HG03565 (cell line): ENCODE measurements around the gene HLA-G.

Experiments
- ATAC-seq: cut with Tn5 transposase; IDR thresholded peaks from one replicate; pipeline ENCODE4 v1.9.1; 2021; ENCODE audit warnings: mild to moderate bottlenecking, moderate library complexity; ENCODE audit not compliant: unreplicated experiment

HLA-G gene

DNA sequence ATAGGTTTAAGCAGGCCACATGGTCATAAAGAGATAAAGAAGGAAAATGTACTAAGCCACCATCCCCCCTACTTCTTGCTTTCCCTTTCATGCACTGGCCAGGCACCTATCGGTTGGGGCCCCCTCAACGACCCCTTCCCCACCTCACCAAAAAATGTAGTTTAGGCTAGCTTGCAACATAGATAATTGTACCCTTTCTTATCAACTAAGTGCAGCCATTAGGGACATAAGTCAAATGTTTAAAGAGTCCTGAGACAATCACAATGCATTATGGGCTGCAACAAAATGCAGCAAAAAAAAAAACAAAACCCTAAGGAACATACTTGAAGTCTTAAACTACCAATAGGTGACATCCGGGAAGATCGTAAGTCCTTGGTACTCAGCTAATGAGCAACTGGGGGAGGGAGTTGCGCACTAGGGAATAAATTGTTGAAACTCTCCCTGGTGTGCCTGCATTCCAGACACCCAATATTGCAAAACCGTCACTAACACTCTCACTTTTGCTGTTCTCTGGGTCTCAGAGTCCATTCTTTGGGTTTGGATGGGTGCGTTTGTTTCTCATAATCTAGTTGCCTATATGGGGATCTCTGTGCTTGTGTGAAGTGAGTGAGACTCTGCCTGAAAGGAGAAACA, 12.4 kb upstream of the HLA-G start:
- no peak for ATAC-seq

DNA sequence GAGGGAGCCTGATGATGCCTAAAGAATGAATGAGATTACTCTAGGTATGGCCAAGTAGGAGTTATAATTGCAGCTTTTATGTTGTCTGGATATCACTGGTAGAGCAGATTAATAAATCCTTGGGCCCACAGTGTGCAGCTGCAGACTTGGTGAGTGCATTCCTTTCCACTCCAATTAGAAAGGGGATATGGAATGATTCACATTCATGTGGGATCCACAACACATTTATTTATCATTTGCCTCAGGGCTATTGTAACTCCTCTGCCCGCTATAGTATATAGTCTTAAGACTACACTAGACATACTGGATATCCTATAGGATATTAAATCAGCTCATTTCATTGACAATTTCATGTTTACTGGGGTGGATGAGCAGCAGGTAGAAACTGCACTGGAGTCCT, 11.6 kb upstream of the HLA-G start:
- no peak for ATAC-seq

- ATAC-seq, result no peak
Observed at GRCh38 chr6:29818892-29819291, 8.7 kb upstream of the HLA-G start.

- ATAC-seq, result no peak
Observed at GRCh38 chr6:29824144-29824543, 3.5 kb upstream of the HLA-G start.

DNA sequence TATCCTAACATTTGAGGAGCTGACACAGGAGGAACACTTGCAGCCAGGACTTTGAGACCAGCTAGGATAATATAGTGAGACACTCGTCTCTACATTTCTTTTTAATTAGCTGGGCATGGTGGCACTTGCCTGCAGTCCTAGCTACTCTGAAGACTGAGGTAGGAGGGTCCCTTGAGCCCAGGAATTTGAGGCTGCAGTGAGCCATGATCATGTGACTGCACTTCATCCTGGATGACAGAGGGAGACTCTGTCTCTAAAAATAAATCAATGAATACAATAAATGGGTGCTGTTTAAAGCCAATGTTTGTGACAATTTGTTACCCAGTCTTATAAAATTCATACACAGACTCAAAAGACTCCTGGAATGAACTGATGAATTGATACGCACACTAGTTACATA, 1.8 kb upstream of the HLA-G start:
- ATAC-seq, result no peak

- no peak for ATAC-seq
Observed at GRCh38 chr6:29826271-29826670, 1.4 kb upstream of the HLA-G start.

DNA sequence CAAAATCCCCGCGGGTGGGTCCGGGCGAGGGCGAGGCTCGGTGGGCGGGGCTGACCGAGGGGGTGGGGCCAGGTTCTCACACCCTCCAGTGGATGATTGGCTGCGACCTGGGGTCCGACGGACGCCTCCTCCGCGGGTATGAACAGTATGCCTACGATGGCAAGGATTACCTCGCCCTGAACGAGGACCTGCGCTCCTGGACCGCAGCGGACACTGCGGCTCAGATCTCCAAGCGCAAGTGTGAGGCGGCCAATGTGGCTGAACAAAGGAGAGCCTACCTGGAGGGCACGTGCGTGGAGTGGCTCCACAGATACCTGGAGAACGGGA, 809 bp downstream of the HLA-G start:
- ATAC-seq, result no peak

- no peak for ATAC-seq
Observed at GRCh38 chr6:29829766-29830165, 2.1 kb downstream of the HLA-G start.

- ATAC-seq, result no peak
Observed at GRCh38 chr6:29830409-29830808, 2.8 kb downstream of the HLA-G start.

DNA sequence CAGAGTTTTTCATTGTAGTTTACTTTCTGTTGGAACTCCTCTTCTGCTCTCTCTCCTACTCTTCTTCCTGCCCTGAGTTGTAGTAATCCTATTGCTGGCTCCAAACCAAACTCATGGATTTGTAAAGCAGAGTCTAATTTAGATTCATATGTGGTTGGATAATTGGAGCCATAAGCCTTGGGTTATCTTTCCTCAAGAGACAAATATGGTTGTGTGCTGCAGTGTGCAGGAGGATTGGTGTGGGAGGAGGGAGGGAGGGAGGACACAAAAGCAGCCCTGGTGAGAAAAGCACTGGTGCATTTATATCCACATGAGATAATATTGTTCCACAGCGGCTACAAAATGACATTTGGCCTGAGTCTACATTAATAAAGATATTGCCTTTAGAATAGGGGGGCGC, 4.2 kb downstream of the HLA-G start:
- ATAC-seq, result no peak

DNA sequence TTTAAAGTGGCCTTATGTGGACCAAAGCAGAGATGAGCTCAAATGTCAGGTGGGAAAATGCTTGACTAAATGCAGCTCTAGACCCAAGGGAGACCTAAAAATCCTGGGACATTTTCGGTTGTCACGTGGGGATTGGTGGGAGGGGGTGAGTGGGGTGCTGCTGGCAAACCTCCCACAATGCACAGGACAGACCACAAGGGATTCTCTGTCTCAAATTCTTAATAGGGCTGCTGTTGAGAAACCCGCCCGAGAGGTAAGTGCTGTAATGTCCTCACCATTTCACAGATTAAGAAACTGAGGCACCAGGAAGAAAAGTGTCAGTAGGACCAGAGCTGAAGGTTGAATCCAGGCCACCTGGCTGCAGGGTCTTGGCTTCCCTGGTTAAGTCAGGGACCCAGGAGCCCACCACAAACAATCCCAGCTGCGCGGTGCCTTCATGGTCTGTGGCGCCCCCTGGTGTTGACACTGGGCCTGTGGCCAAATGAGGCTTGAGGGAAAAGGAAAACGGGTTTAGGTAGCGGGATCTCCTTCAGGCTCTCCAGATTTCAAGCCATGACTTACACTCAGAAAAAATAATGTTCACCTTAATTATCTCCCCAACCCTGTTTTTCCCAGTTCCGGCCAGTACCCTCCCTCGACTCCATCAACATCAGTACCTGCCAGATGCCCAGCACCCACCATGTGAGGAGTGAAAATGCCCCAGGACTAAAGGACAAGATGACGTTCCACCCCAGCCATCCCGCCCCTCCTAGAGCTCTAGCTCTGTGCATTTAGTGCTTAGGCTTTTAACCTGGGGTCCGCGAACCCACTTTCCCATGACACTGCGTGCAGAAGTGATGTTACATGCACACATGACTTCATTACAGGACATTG, 7.2 kb downstream of the HLA-G start:
- no peak for ATAC-seq

GRCh38 chr6:29839917-29840316, 12.3 kb downstream of the HLA-G start:
- no peak for ATAC-seq

GRCh38 chr6:29841030-29841429, 13.4 kb downstream of the HLA-G start:
- ATAC-seq, result no peak

- ATAC-seq, result no peak
Observed at GRCh38 chr6:29845405-29846006, 17.9 kb downstream of the HLA-G start.

- ATAC-seq, result no peak
Observed at GRCh38 chr6:29847871-29848630, 20.4 kb downstream of the HLA-G start.

DNA sequence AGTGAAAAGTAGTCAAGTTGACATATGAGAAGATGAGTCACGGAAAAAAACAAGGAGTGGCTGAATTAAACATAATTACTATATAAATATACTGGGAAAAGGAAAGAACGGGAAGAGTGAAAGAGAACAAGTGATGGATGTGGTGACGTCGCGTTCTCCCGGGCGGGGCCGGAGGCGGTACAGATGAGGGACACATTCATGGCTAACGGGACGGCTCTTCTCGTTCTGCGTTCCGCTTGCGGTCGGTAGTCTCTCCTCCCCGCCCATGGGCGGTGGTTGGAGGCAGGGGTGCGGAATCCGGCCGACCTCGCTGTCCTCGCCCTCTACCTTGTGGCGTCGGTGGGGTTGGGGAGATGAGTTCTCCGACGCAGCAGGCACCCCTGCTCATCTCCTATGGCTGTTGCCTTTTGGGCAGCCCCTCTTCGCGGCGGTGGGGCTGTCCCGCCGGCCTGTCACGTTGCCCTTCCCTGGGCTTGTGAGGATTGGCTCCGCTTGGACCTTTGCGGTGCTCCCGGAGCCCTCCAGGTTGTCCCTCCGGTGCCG, 22.5 kb downstream of the HLA-G start:
- ATAC-seq, result no peak

DNA sequence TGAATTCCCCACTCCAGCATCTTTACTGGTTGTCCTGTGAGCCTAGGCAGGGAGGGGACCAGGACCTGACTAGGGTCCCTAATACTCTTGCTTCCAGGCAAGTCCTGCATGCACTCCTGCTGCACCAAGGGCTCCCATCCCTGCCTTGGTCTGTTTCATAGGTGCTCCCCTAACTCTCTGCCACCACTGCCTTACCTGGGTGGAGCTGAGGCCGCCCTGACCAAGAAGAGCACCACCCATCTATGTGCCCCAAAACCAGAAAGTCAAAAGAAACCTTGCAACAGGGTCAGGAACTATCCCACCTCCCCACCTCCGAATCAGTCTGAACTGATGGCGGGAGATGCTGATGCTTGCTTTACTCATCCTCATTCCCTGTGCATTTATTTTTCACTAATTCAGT, 23.6 kb downstream of the HLA-G start:
- ATAC-seq, result no peak

DNA sequence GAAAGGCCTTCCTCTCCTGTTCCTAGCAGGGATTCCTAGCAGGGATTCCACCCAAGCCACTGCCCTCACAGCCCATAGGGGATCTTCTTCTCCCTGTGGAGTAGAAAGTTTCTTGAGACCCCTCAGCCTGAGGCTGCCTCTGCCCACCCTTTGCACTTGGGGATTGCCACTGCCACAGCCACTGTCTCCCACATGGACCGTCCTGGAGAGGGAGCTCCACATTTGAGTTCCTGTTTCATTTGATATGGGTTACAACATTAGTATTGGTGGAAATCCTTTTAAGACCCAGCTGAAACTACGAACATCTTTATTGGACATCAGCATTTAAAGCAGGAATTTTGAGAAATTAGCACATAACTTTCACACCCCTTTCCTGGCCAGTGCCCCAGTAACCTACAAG, 25.6 kb downstream of the HLA-G start:
- ATAC-seq, result no peak

GRCh38 chr6:29858006-29858405, 30.4 kb downstream of the HLA-G start:
- ATAC-seq, result no peak

DNA sequence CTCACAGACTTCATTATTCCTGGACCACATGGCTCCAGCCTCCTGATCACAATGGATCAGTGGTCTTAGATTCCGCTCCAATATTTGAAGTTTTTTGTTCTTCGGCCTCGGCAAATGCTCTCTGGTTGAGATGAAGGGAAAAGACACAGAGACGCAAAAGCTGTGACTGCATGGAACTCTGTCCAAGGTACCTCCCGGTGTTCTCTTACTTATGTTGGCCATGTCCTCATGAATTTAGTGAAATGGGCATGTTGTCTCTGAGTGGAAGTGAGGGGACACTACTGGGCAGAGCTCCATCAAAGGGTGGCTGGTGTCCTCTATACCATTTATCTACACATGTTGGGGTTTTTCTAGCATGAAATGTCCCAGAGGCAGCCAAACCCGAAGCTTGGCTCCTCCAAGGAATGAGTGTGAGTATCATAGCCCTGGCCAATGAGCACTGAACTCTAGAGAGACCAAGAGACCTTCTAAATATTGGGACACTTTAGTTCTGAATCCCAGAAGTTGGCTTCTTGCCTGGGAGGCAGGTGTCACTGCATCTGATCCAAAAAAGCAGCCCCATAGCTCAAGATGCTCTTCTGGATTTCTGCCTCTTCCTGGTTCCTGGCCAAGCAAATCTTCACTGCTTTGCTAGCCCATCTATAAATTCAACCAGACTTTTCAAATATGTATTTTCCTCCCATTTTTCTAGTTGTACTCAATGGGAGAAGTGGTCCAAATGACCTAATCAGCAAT, 34.1 kb downstream of the HLA-G start:
- ATAC-seq, result no peak
